Motor neuron (in vitro differentiated cells): Measurements from ENCODE around the gene COL9A1. TPM values are rescaled to one million over a fixed set of nuclear protein-coding genes. Genes with fewer than 3 reads are reported as not detected.

ENCODE experiments used
- ATAC-seq, 8 experiments: fragments of 200-7000 bp; cut with Tn5 transposase; replicated peaks in 6 of 8; 2 replicates each; pipeline ENCODE4 v1.8.0; 2021; ENCODE audit warnings: mild to moderate bottlenecking in 8 of 8, moderate library complexity in 8 of 8
- H3K27ac ChIP-seq, 2 donors: fragments of 250-450 bp; sonication (Bioruptor Pico); 2 replicates each; pipeline ENCODE4 v1.9.0; 2021; ENCODE audit warnings: antibody characterized with exemption in 2 of 2, mild to moderate bottlenecking in 2 of 2, moderate library complexity in 1 of 2
- H3K4me1 ChIP-seq, 2 donors: fragments of 250-450 bp; sonication (Bioruptor Pico); replicated peaks in 1 of 2; 2 replicates each; pipeline ENCODE4 v1.6.1; 2021; ENCODE audit warnings: antibody characterized with exemption in 2 of 2, mild to moderate bottlenecking in 2 of 2, moderate library complexity in 1 of 2
- H3K4me3 ChIP-seq, 5 donors: fragments of 250-450 bp; sonication (Bioruptor Pico); 2 replicates each; pipeline ENCODE4 v1.9.0; 2021; ENCODE audit warnings: antibody characterized with exemption in 5 of 5, mild to moderate bottlenecking in 5 of 5, moderate library complexity in 4 of 5
- WGBS, 10 experiments: fragments of 450-650 bp; shearing (Covaris generic); methylation state at CpG; one replicate each; pipeline ENCODE4 v1.0.0; 2022; 5-methylcytosine and 5-hydroxymethylcytosine counted together
- in situ Hi-C, 9 experiments: fragments of 400-800 bp; cut with MboI; loops; one replicate each; pipeline ENCODE4 v1.15.0; 2021; ENCODE audit warnings: low sequenced_read_pairs in 9 of 9, low pct_unique_long_range_greater_than_20kb in 2 of 9; ENCODE audit not compliant: unreplicated experiment in 9 of 9
- total RNA-seq, 8 experiments: library from RNA; unstranded; fragments of 300-600 nt; gene quantifications; 2 replicates each; pipeline versions ENCODE4 v1.2.3 to v1.2.4, GENCODE V29; 2022

The COL9A1 gene
- total RNA-seq, 8 experiments from 2014 or later: 0.40 to 4.8 (median 0.68) TPM; not detected in 2

DNA sequence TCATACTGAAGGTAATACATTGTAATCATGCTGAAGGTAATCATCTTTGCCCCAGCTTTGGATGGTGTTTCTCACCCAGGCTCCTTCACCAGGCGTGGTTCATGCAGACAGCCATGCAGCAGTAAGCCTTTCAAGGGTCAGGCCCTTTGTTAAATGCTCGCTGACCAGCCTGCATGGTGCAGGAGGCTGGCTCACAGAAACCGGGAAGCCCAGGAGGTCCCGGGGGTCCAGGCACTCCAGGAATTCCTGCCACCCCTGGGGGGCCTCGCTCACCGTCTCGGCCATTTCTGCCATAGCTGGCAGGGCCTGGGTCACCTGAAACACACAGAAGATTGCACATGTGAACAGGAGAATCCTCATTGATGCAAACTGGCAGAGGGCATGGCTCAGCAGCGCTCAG is 86.1 kb downstream of the COL9A1 start:
- 50 to 79% (median 75%) methylated on average over 1 to 8 of the region's 8 CpGs; no CpG with 5 or more reads in 5 of the 10 experiments for WGBS, 10 experiments
- no peak overlapping the region for H3K27ac ChIP-seq
- in situ Hi-C loops: loop anchor here in 2 of 9 experiments (25.0 kb wide), 1 partner anchor 471 kb away; no protein-coding TSS in a partner anchor
- ATAC-seq: peak in 1 of 8 experiments; percentile 35
- no peaks in the 10 kb centered on the region for H3K4me1 ChIP-seq
- no peak overlapping the region for H3K4me3 ChIP-seq

- Histone ChIP-seq H3K4me1 (no peaks in the 10 kb centered on the region), H3K4me3 (no peak overlapping the region), H3K27ac (no peak overlapping the region)
- in situ Hi-C loops: loop anchor here in 2 of 9 experiments (25.0 kb wide), 1 partner anchor 472 kb away; no protein-coding TSS in a partner anchor
- ATAC-seq: peak in 2 of 8 experiments; percentile 53 to 57
- WGBS, 10 experiments: 6 to 100% (median 87%) methylated on average over 1 to 4 of the region's 4 CpGs
Observed at GRCh38 chr6:70215460-70216108, 87.3 kb downstream of the COL9A1 start.

GRCh38 chr6:70210462-70210861 is 92.4 kb downstream of the COL9A1 start:
- peak in 4 of 8 experiments; percentile 18 to 39 (median 21) for ATAC-seq
- no peak overlapping the region for H3K27ac ChIP-seq
- in situ Hi-C loops: loop anchor here in 2 of 9 experiments (25.0 kb wide), 1 partner anchor 477 kb away; no protein-coding TSS in a partner anchor
- no peak overlapping the region for H3K4me3 ChIP-seq
- H3K4me1 ChIP-seq: no peaks in the 10 kb centered on the region
- 0 to 94% (median 77%) methylated on average over 2 of the region's 2 CpGs for WGBS, 10 experiments

DNA sequence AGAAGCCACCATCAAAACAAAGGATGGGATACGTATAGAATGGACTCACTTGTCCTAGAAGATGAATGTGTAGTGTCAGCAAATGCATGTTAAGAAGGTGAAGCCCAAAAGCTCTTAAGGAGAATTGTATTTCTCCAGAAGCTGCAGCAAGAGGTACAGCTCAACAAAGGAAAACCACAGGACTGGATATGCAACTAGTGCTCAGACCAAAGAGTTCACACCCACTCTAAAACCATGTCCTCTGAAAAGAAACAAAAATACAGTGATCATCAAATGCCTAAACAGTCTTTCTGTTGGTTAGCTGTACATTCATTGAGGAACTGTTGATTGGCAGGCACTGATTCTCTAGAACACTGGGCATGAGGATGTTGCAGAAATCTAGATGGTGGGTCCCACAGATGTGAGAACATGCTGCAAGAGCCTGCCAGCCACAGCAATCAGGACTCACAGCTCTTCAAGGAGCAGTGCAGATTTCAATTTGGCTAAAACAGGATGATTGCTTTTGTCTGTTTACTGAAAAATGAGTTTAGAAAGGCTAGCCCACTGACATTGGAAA is 94.6 kb downstream of the COL9A1 start:
- no peak overlapping the region for H3K27ac ChIP-seq
- no peaks in the 10 kb centered on the region for H3K4me1 ChIP-seq
- no peak overlapping the region for H3K4me3 ChIP-seq
- in situ Hi-C loops: loop anchor here in 2 of 9 experiments (25.0 kb wide), 1 partner anchor 479 kb away; no protein-coding TSS in a partner anchor
- peak in 1 of 8 experiments; percentile 23 for ATAC-seq
- 11 to 100% (median 51%) methylated on average over 1 of the region's 1 CpG; no CpG with 5 or more reads in 2 of the 10 experiments for WGBS, 10 experiments

- ATAC-seq: peak in 2 of 8 experiments; percentile 67 to 73
- Histone ChIP-seq H3K4me1 (peaks cover 0 to 7% of the 10 kb centered on the region in 2 donors), H3K4me3 (no peak overlapping the region), H3K27ac (no peak overlapping the region)
- 0 to 100% (median 57%) methylated on average over 1 to 2 of the region's 2 CpGs; no CpG with 5 or more reads in 1 of the 10 experiments for WGBS, 10 experiments
- in situ Hi-C loops: no loop called here
Observed at GRCh38 chr6:70198785-70199184, 104.1 kb downstream of the COL9A1 start.

DNA sequence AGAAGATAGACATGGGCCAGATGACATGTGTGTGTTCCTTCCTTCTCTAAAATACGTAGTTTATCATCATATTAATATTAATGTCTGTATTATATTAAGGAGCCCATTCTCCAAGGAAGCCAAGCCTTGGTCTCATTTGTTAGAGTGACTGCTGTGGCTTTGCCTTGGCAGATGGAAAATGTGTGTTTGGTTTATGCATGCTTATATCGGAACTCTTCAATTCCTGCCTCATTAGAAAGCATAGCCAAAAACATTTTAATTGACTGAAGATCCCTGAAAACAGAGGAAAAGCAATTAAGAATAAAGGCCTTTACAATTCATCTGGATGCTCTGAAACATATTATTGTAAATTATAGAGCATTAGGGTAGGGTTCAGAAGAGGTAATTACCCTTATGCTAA is 106.4 kb downstream of the COL9A1 start:
- no peak overlapping the region for H3K27ac ChIP-seq
- no peak overlapping the region for H3K4me3 ChIP-seq
- in situ Hi-C loops: no loop called here
- peaks cover 0 to 7% of the 10 kb centered on the region in 2 donors for H3K4me1 ChIP-seq
- WGBS, 10 experiments: 8 to 96% (median 70%) methylated on average over 1 to 2 of the region's 2 CpGs; no CpG with 5 or more reads in 1 of the 10 experiments
- peak in 1 of 8 experiments; percentile 51 for ATAC-seq

DNA sequence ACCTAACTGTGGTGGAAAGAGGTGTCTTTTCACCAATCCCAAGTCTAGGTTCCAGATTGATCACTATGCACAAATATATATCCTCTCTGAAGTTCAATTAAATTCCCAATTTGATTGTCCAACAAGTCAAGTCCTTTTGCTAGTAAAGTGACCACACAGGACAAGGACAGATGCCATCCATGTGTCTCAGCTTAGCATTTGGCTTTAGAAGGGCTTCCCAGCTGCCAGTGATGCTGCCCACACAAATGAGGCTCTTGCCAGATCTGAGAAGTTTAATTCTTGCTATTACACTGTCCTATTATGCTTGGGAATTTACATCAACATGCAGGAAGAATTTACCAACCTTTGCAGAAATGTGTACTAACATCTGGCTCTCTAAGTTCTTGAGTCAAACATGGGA is 108.5 kb downstream of the COL9A1 start:
- H3K4me1 ChIP-seq: peaks cover 0 to 7% of the 10 kb centered on the region in 2 donors
- no peak for ATAC-seq
- no peak overlapping the region for H3K4me3 ChIP-seq
- no peak overlapping the region for H3K27ac ChIP-seq
- in situ Hi-C loops: no loop called here

DNA sequence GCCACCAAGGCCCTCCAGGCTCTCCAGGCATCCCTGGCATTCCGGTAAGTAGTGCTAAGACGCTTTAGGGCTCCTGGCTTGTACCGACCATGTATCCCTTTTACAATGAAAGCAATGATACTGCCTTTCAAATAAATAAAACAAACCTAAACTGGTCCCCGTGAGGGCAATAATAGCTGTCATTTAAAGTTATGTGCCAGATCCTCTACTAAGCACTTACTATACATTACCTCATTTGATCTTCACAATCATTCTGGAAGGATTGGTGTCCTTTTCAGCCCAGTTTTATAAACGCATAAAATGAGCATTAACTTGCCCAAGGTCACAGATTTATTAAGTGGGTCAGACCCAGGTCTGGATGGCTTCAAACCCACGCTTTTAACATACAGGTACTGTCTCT is 114.7 kb downstream of the COL9A1 start:
- WGBS, 10 experiments: 20 to 91% (median 56%) methylated on average over 1 to 5 of the region's 6 CpGs
- Histone ChIP-seq H3K4me1 (peaks cover 0 to 17% of the 10 kb centered on the region in 2 donors), H3K27ac (no peak overlapping the region), H3K4me3 (no peak overlapping the region)
- ATAC-seq: peak in 3 of 8 experiments; percentile 43 to 83 (median 51)
- in situ Hi-C loops: no loop called here

DNA sequence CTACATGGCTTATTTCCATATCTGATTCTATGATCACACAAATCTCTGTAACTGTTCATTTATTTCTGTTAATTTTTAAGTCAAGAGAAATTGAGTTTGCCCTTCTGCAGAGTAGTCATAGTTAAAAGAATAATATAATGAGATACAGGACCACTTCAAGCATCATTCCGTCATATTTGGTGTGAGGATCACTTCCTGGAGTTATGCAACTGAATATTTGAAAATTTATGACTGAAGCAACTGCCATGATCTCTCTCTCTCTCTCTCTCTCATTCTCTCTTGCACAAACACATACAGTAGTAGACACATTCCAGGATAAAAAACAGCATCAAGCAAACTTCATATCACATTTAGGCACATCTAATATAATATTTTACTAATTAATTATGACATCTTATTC is 116.4 kb downstream of the COL9A1 start:
- Histone ChIP-seq H3K4me3 (no peak overlapping the region), H3K4me1 (peaks cover 0 to 23% of the 10 kb centered on the region in 2 donors), H3K27ac (no peak overlapping the region)
- 14 to 100% (median 100%) methylated on average over 1 of the region's 1 CpG for WGBS, 10 experiments
- in situ Hi-C loops: no loop called here
- no peak for ATAC-seq

- whole genome bisulfite sequencing, 10 experiments: 38 to 100% (median 70%) methylated on average over 1 to 3 of the region's 3 CpGs; no CpG with 5 or more reads in 2 of the 10 experiments
- no peak for ATAC-seq
- in situ Hi-C loops: no loop called here
- peaks cover 4 to 23% of the 10 kb centered on the region in 2 donors for H3K4me1 ChIP-seq
- H3K4me3 ChIP-seq: no peak overlapping the region
- H3K27ac ChIP-seq: no peak overlapping the region
Observed at GRCh38 chr6:70184723-70185122, 118.2 kb downstream of the COL9A1 start.

- H3K4me3 ChIP-seq: no peak overlapping the region
- no peak overlapping the region for H3K27ac ChIP-seq
- in situ Hi-C loops: no loop called here
- ATAC-seq: peak in 4 of 8 experiments; percentile 25 to 74 (median 72)
- 14 to 67% (median 38%) methylated on average over 1 to 3 of the region's 3 CpGs; no CpG with 5 or more reads in 2 of the 10 experiments for WGBS, 10 experiments
- H3K4me1 ChIP-seq: peaks cover 4 to 18% of the 10 kb centered on the region in 2 donors
Observed at GRCh38 chr6:70183538-70183937, 119.3 kb downstream of the COL9A1 start.

- in situ Hi-C loops: no loop called here
- 0 to 60% (median 40%) methylated on average over 1 of the region's 1 CpG; no CpG with 5 or more reads in 4 of the 10 experiments for WGBS, 10 experiments
- H3K4me3 ChIP-seq: no peak overlapping the region
Observed at GRCh38 chr6:70180901-70181599, 121.8 kb downstream of the COL9A1 start.

More at GRCh38 chr6:70180901-70181599, 121.8 kb downstream of the COL9A1 start:
- Histone ChIP-seq H3K4me1 (peaks cover 4 to 17% of the 10 kb centered on the region in 2 donors), H3K27ac (no peak overlapping the region)
- ATAC-seq: peak in 5 of 8 experiments; percentile 27 to 84 (median 57)
